WERI-Rb-1 (cell line): ENCODE data around the gene RIN3.

Experiments used
- DNase-seq: peaks from one replicate; pipeline ENCODE4 v3.0.0-alpha.2; 2020
- H3K27ac ChIP-seq: fragments of 250-450 bp; sonication (Bioruptor Pico); 2 replicates; pipeline ENCODE4 v1.5.1; 2020; ENCODE audit warnings: mild to moderate bottlenecking, moderate library complexity
- H3K27me3 ChIP-seq: fragments of 250-450 bp; sonication (Bioruptor Pico); 2 replicates; pipeline ENCODE4 v1.5.1; 2021; ENCODE audit warnings: mild to moderate bottlenecking, low read depth, moderate library complexity; ENCODE audit not compliant: insufficient read depth, severe bottlenecking
- H3K36me3 ChIP-seq: fragments of 250-450 bp; sonication (Bioruptor Pico); 2 replicates; pipeline ENCODE4 v1.5.1; 2020; ENCODE audit warnings: mild to moderate bottlenecking, moderate library complexity
- H3K4me3 ChIP-seq: 2 replicates; pipeline ENCODE4 v1.5.1; 2011; ENCODE audit warnings: low read depth, mild to moderate bottlenecking, control low read depth, low read length
- H3K9me3 ChIP-seq: fragments of 250-450 bp; sonication (Bioruptor Pico); 2 replicates; pipeline ENCODE4 v1.5.1; 2021; ENCODE audit warnings: mild to moderate bottlenecking, moderate library complexity; ENCODE audit not compliant: severe bottlenecking
- TF ChIP-seq, protein P1 (sequence below): IDR thresholded peaks from 2 replicates; pipeline ENCODE4 v1.5.1; 2011; ENCODE audit warnings: low read depth, mild to moderate bottlenecking, control low read depth, inconsistent platforms, low read length

The RIN3 gene

DNA sequence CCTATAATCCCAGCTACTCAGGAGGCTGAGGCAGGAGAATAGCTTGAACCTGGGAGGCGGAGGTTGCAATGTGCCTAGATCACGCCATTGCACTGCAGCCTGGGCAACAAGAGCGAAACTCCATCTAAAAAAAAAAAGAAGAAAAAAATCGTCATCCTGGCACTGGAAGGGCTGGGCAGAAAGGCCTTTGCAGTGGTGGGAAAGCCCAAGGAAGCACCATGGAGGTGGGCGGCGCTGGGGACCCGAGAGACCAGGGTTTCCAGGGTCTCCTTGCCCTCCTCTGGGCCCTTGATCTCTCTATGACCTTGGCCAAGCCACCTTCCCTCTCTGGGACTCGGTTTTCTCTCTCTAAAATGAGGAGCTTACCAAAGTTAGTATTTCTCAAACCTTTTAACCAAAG is 169.5 kb downstream of the RIN3 start:
- Histone ChIP-seq H3K4me3 (no peak overlapping the region), H3K36me3 (peaks cover 65% of the 10 kb centered on the region), H3K27ac (no peak overlapping the region), H3K27me3 (no peaks in the 10 kb centered on the region), H3K9me3 (no peaks in the 10 kb centered on the region)
- TF ChIP-seq, protein P1, sequence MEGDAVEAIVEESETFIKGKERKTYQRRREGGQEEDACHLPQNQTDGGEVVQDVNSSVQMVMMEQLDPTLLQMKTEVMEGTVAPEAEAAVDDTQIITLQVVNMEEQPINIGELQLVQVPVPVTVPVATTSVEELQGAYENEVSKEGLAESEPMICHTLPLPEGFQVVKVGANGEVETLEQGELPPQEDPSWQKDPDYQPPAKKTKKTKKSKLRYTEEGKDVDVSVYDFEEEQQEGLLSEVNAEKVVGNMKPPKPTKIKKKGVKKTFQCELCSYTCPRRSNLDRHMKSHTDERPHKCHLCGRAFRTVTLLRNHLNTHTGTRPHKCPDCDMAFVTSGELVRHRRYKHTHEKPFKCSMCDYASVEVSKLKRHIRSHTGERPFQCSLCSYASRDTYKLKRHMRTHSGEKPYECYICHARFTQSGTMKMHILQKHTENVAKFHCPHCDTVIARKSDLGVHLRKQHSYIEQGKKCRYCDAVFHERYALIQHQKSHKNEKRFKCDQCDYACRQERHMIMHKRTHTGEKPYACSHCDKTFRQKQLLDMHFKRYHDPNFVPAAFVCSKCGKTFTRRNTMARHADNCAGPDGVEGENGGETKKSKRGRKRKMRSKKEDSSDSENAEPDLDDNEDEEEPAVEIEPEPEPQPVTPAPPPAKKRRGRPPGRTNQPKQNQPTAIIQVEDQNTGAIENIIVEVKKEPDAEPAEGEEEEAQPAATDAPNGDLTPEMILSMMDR = no peak
- DNase-seq = no peak

DNA sequence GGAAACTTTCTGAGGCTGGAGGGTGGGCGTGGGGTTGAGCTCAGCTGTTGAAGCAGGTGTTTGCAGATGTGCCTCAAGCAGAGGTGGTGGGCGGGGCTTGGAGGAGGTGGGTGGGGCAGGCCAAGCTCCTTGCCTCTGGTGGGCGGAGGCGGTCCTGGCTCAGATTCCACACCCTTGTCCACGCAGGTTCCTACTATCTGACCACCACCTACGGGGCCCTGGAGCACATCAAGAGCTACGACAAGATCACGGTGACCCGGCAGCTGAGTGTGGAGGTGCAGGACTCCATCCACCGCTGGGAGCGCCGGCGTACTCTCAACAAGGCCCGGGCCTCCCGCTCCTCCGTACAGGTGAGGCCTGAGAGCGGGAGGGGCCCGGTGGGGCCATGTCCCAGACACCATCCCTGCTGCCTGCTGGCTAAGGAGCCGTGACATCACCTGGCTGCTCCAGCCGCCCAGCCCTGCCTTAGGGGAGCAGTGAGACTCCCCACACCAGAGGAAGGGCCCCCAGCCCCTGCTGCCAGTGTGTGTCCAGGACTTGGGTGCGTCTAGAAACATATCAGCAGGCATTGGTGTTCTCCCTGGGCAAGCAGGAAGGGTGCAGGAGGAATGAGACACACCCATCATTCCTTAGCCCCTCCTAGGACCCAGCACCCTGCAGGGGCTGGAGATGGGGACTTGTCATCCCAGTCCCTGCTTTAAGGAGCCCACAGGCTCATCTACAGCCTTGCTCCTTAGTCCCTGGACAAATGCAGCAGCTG is 171.4 kb downstream of the RIN3 start:
- H3K27ac ChIP-seq = no peak overlapping the region
- peaks cover 58% of the 10 kb centered on the region for H3K36me3 ChIP-seq
- H3K4me3 ChIP-seq = no peak overlapping the region
- TF ChIP-seq, protein P1 = no peak
- DNase-seq = no peak
- H3K27me3 ChIP-seq = no peaks in the 10 kb centered on the region
- H3K9me3 ChIP-seq = no peaks in the 10 kb centered on the region

DNA sequence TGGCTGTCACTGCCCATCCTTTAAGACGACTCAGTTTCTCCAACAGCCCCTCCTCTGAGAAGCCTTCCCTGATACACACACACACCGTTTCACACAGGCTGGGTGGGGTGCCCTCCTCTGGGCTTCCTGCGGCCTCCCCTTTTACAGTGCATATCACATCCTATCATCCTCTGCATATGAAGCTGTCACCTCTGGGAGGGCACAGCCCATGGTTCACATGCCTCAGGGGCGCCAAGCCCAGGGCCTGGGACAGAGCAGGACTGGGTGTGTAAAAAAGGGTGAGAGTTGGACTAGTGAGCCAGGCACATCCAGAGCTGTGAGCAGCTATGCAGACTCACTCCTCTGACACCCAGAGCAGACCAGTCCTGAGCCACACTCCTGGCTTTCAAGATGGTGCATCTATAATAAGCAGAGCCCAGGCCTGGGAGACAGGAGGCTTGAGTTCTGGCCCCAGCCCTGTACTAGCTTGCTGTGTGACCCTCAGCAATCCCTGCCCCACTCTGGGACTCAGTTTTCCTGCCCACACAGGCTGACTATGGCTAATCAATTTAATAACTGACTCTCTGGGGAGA is 172.3 kb downstream of the RIN3 start:
- TF ChIP-seq, protein P1 = no peak
- Histone ChIP-seq H3K36me3 (peaks cover 50% of the 10 kb centered on the region), H3K27me3 (no peaks in the 10 kb centered on the region), H3K9me3 (no peaks in the 10 kb centered on the region), H3K27ac (no peak overlapping the region), H3K4me3 (no peak overlapping the region)
- DNase-seq = no peak

DNA sequence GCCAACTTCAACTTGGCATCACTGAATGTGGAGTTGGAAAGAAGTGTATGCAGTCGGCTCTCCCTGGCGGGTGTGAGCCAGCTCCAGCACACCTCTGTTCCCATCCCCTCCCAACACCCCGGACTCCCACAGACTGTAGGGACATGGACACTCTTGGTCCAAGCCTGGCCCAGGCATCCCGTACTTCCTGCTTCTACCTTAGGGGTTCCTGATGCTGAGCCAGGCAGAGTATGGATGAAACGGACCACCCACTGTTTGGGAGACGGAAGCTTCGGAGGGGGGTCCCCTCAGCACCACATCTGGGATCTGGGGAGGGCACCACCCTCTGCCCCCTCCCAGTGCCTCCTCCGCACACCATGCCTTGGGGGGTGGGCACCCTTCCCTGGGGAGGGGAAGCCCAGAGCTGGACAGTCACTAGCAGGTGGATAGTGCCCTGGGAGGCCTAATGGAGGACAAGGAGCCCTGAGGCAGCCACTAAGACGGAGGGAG is 172.9 kb downstream of the RIN3 start:
- Histone ChIP-seq H3K4me3 (peak overlapping the region; percentile 75), H3K27ac (peak overlapping the region; percentile 93), H3K36me3 (peaks cover 44% of the 10 kb centered on the region), H3K27me3 (no peaks in the 10 kb centered on the region), H3K9me3 (no peaks in the 10 kb centered on the region)
- TF ChIP-seq, protein P1 = no peak
- DNase-seq = no peak

DNA sequence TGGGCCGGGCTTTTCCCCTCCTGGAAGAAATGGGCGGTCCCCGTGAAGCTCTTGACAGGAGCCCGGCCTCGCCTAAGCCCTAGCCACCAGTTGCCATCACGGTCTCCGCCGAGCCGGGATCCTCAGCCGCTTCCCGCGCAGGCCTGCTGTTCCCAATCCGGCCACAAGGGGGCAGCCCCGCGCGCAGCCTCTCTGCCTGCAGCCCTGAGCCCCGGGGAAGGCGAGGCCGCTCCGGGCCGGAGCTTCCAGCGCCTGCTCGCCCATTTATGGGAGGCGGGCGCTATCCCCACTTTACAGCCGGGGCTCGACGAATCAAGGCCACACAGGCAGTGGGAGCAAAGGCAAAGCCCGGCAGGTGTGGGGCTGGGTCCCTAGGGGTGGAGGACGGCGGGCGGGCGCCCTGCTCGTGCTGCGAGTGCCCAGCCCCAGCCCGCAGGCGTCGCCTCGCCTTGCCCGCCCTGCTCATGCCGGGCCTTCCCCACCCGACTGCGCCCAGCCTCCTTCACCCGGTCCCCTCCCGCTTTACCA is 173.4 kb downstream of the RIN3 start:
- peak overlapping the region; percentile 93 for H3K27ac ChIP-seq
- no peaks in the 10 kb centered on the region for H3K27me3 ChIP-seq
- TF ChIP-seq, protein P1 = peak; percentile 88
- H3K36me3 ChIP-seq = peaks cover 39% of the 10 kb centered on the region
- DNase-seq = peak; percentile 94
- no peaks in the 10 kb centered on the region for H3K9me3 ChIP-seq
- peak overlapping the region; percentile 75 for H3K4me3 ChIP-seq
